Karpas-422 (cell line): ENCODE measurements around the gene USP43. TPM values are rescaled to one million over a fixed set of nuclear protein-coding genes. Genes with fewer than 3 reads are reported as not detected.

ENCODE experiments used
- DNase-seq: peaks from one replicate; pipeline ENCODE4 v3.0.0-alpha.2; 2015
- H2AFZ ChIP-seq: fragments of 200-600 bp; sonication (generic); 2 replicates; pipeline ENCODE4 v1.6.1; 2014; ENCODE audit warnings: antibody characterized with exemption, low read length, mixed read lengths
- H3K27ac ChIP-seq: fragments of 200-600 bp; sonication (generic); 2 replicates; pipeline ENCODE4 v1.5.1; 2014; ENCODE audit warnings: mild to moderate bottlenecking, low read length, moderate library complexity
- H3K27me3 ChIP-seq: fragments of 200-600 bp; sonication (generic); 2 replicates; pipeline ENCODE4 v1.6.1; 2014; ENCODE audit warnings: low read length, mixed read lengths
- H3K36me3 ChIP-seq: fragments of 200-600 bp; sonication (generic); 2 replicates; pipeline ENCODE4 v1.6.1; 2014; ENCODE audit warnings: low read length, mixed read lengths; ENCODE audit not compliant: insufficient read depth
- H3K4me1 ChIP-seq: fragments of 200-600 bp; sonication (generic); 2 replicates; pipeline ENCODE4 v1.6.1; 2014; ENCODE audit warnings: mild to moderate bottlenecking, low read length, mixed read lengths
- H3K4me2 ChIP-seq: fragments of 200-600 bp; sonication (generic); 2 replicates; pipeline ENCODE4 v1.6.1; 2014; ENCODE audit warnings: low read length, low read depth, mild to moderate bottlenecking; ENCODE audit not compliant: poor library complexity, severe bottlenecking
- H3K4me3 ChIP-seq: fragments of 200-600 bp; sonication (generic); 2 replicates; pipeline ENCODE4 v1.5.1; 2014; ENCODE audit warnings: mild to moderate bottlenecking, antibody characterized with exemption, low read length, mixed read lengths
- H3K79me2 ChIP-seq: fragments of 200-600 bp; sonication (generic); 2 replicates; pipeline ENCODE4 v1.6.1; 2014; ENCODE audit warnings: mild to moderate bottlenecking, low read length, mixed read lengths
- H3K9ac ChIP-seq: fragments of 200-600 bp; sonication (generic); 2 replicates; pipeline ENCODE4 v1.6.0; 2014; ENCODE audit warnings: low read length
- H3K9me2 ChIP-seq: fragments of 200-600 bp; sonication (generic), shearing (Covaris generic); replicated peaks from 2 replicates; pipeline ENCODE4 v1.6.0; 2014; ENCODE audit warnings: mild to moderate bottlenecking, low read length, moderate library complexity; ENCODE audit not compliant: insufficient read depth
- H3K9me3 ChIP-seq: fragments of 300-700, 200-600 bp; sonication (generic); 2 replicates; pipeline ENCODE4 v1.6.1; 2014; ENCODE audit warnings: low read length, mixed read lengths
- H4K20me1 ChIP-seq: fragments of 200-600 bp; sonication (generic); 2 replicates; pipeline ENCODE4 v1.6.1; 2014; ENCODE audit warnings: mild to moderate bottlenecking, antibody characterized with exemption, low read length, low read depth; ENCODE audit not compliant: insufficient read depth
- total RNA-seq: library from RNA; depleted of rRNA; stranded (reverse); fragments of >200 nt; shearing (Covaris generic); gene quantifications from 2 replicates; pipeline ENCODE4 v1.2.3, GENCODE V29; 2014; ENCODE audit warnings: low replicate concordance

USP43 gene
- total RNA-seq, 1 experiment from 2014 or later = 0.37 TPM

- H3K9me3 ChIP-seq = no peaks in the 10 kb centered on the region
- no peak overlapping the region for H3K4me3 ChIP-seq
- no peaks in the 10 kb centered on the region for H3K9me2 ChIP-seq
- no peaks in the 10 kb centered on the region for H3K4me1 ChIP-seq
- no peak overlapping the region for H3K27ac ChIP-seq
- H2AFZ ChIP-seq = no peak overlapping the region
- H3K79me2 ChIP-seq = no peaks in the 10 kb centered on the region
- H3K9ac ChIP-seq = no peak overlapping the region
- no peaks in the 10 kb centered on the region for H4K20me1 ChIP-seq
- H3K36me3 ChIP-seq = no peaks in the 10 kb centered on the region
- DNase-seq = no peak
- no peaks in the 10 kb centered on the region for H3K27me3 ChIP-seq
- no peak overlapping the region for H3K4me2 ChIP-seq
Measured at GRCh38 chr17:9765322-9765721, 120.0 kb downstream of the USP43 start.

GRCh38 chr17:9766970-9767369, 121.7 kb downstream of the USP43 start:
- H3K4me3 ChIP-seq = no peak overlapping the region
- no peaks in the 10 kb centered on the region for H3K4me1 ChIP-seq
- H4K20me1 ChIP-seq = no peaks in the 10 kb centered on the region
- H3K27ac ChIP-seq = no peak overlapping the region
- H3K9me3 ChIP-seq = no peaks in the 10 kb centered on the region
- H2AFZ ChIP-seq = no peak overlapping the region
- no peak overlapping the region for H3K9ac ChIP-seq
- H3K79me2 ChIP-seq = no peaks in the 10 kb centered on the region
- no peaks in the 10 kb centered on the region for H3K27me3 ChIP-seq
- no peak for DNase-seq
- H3K36me3 ChIP-seq = no peaks in the 10 kb centered on the region
- H3K9me2 ChIP-seq = no peaks in the 10 kb centered on the region
- no peak overlapping the region for H3K4me2 ChIP-seq

GRCh38 chr17:9767432-9767991, 122.2 kb downstream of the USP43 start:
- Histone ChIP-seq H3K36me3 (no peaks in the 10 kb centered on the region), H3K9ac (no peak overlapping the region), H3K27me3 (no peaks in the 10 kb centered on the region)

DNA sequence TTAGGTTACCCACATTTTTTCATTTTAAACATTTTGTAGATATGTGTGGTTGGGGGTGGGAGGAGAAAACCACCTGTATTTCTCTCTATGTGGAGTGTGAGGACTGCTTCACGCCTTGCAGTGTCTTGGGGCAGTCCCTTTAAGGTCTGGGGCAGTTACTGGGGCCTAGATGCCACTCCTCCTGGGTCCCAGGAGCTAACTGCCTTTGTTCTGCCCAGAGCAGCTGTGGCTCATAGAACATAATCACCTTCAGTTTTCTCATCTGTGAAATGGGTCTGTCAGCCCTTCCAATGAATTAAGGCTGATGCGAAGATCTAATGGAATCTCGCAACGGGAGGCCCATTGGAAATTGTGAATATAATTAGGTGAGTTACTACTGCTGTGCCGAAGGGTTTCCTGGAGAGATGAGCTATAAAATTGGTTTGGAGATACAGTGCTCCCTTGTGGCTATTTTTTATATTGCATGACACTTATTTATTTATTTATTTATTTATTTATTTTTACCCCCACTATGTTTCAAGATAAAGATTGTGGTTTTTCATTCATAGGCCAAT, 123.1 kb downstream of the USP43 start:
- Histone ChIP-seq H3K9me2 (no peaks in the 10 kb centered on the region), H4K20me1 (no peaks in the 10 kb centered on the region), H2AFZ (no peak overlapping the region), H3K27me3 (no peaks in the 10 kb centered on the region), H3K9ac (no peak overlapping the region), H3K27ac (no peak overlapping the region), H3K4me3 (no peak overlapping the region), H3K9me3 (no peaks in the 10 kb centered on the region), H3K36me3 (no peaks in the 10 kb centered on the region), H3K79me2 (no peaks in the 10 kb centered on the region), H3K4me2 (no peak overlapping the region), H3K4me1 (no peaks in the 10 kb centered on the region)
- DNase-seq = peak; percentile 65

More at GRCh38 chr17:9767432-9767991, 122.2 kb downstream of the USP43 start:
- Histone ChIP-seq H3K9me3 (no peaks in the 10 kb centered on the region), H4K20me1 (no peaks in the 10 kb centered on the region), H3K4me2 (no peak overlapping the region), H3K4me3 (no peak overlapping the region), H3K27ac (no peak overlapping the region), H3K79me2 (no peaks in the 10 kb centered on the region), H3K4me1 (no peaks in the 10 kb centered on the region), H3K9me2 (no peaks in the 10 kb centered on the region), H2AFZ (no peak overlapping the region)
- no peak for DNase-seq

- H3K4me1 ChIP-seq = no peaks in the 10 kb centered on the region
Measured at GRCh38 chr17:9769036-9769695, 123.8 kb downstream of the USP43 start.

DNA sequence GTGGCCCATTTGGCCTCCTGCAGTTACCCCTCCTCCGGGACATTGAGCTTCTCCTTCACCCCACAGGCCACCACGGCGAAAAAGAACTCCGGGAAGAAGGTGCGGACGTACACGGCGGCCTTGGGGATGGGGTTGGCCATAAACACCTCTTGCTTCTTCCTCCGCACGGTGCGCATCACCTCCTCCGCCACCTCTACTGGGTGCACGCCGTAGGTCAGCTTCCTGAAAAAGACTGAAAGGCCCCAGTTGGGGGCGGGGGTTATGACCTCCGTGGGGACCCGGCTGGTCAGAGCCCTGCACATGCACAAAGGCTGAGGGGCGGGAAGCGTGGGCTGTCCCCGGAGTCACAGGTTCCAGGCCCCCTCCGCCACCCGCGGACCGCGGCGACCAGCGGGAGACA, 126.1 kb downstream of the USP43 start:
- no peaks in the 10 kb centered on the region for H3K36me3 ChIP-seq
- H3K27me3 ChIP-seq = no peaks in the 10 kb centered on the region
- H3K9ac ChIP-seq = no peak overlapping the region
- no peaks in the 10 kb centered on the region for H3K4me1 ChIP-seq
- no peak overlapping the region for H2AFZ ChIP-seq
- DNase-seq = no peak
- no peak overlapping the region for H3K27ac ChIP-seq
- H3K79me2 ChIP-seq = no peaks in the 10 kb centered on the region
- H4K20me1 ChIP-seq = no peaks in the 10 kb centered on the region
- H3K9me3 ChIP-seq = no peaks in the 10 kb centered on the region
- H3K4me3 ChIP-seq = no peak overlapping the region
- H3K4me2 ChIP-seq = no peak overlapping the region
- H3K9me2 ChIP-seq = no peaks in the 10 kb centered on the region

More at GRCh38 chr17:9769036-9769695, 123.8 kb downstream of the USP43 start:
- no peak overlapping the region for H3K9ac ChIP-seq
- no peaks in the 10 kb centered on the region for H3K36me3 ChIP-seq
- no peaks in the 10 kb centered on the region for H4K20me1 ChIP-seq
- no peak overlapping the region for H3K27ac ChIP-seq
- no peak overlapping the region for H3K4me2 ChIP-seq
- no peaks in the 10 kb centered on the region for H3K27me3 ChIP-seq
- H3K9me3 ChIP-seq = no peaks in the 10 kb centered on the region
- H2AFZ ChIP-seq = no peak overlapping the region
- no peaks in the 10 kb centered on the region for H3K79me2 ChIP-seq
- no peaks in the 10 kb centered on the region for H3K9me2 ChIP-seq
- no peak overlapping the region for H3K4me3 ChIP-seq
- DNase-seq = no peak

DNA sequence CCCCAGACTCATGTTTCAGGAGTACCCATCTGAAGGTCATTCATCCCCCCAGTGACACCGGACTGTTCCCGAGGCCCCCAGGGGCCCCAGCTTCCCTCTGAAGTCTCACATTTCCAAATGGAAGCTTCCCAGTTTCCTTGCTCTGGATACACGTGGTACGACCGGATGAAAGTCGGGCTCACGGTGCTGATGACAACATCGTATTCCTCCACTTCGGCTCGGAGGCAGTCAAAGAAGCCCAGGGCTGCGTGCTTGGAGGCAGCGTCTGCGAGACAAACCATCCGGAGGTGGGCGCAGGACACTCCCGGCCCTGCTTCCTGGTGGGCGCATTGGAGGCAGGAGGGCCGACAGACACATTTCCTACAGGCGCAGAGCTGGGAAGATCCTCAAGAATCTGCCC, 127.3 kb downstream of the USP43 start:
- Histone ChIP-seq H3K9ac (no peak overlapping the region), H3K4me3 (no peak overlapping the region), H3K9me2 (no peaks in the 10 kb centered on the region), H3K4me1 (no peaks in the 10 kb centered on the region), H2AFZ (no peak overlapping the region), H3K79me2 (no peaks in the 10 kb centered on the region), H3K36me3 (no peaks in the 10 kb centered on the region), H4K20me1 (no peaks in the 10 kb centered on the region), H3K4me2 (no peak overlapping the region), H3K27me3 (no peaks in the 10 kb centered on the region), H3K27ac (no peak overlapping the region), H3K9me3 (no peaks in the 10 kb centered on the region)
- no peak for DNase-seq

DNA sequence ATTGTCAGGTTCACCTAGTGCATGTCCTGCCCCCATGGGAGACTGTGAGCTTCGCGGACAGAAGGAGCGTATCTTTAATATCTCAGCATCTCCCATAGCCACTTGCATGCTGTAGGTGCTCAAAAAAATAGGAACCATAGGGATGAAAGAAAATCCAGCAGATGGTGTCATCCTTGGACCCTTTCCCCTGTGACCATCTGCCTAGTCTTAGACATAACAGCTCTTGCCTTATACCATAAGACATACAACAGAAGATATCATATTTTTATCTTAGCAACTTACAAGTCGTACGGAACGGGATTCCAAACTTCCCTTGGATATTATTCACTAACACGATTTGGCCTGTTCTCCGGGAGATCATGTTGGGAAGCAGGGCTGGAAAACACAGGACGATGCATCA, 131.6 kb downstream of the USP43 start:
- no peak for DNase-seq
- Histone ChIP-seq H3K27me3 (no peaks in the 10 kb centered on the region), H4K20me1 (no peaks in the 10 kb centered on the region), H2AFZ (no peak overlapping the region), H3K27ac (no peak overlapping the region), H3K9ac (no peak overlapping the region), H3K9me3 (no peaks in the 10 kb centered on the region), H3K79me2 (no peaks in the 10 kb centered on the region), H3K4me3 (no peak overlapping the region), H3K4me1 (no peaks in the 10 kb centered on the region), H3K36me3 (no peaks in the 10 kb centered on the region), H3K4me2 (no peak overlapping the region), H3K9me2 (no peaks in the 10 kb centered on the region)
